Left kidney (tissue), 2 donors: ENCODE data around the gene PER2. TPM values are rescaled to one million over a fixed set of nuclear protein-coding genes. Genes with fewer than 3 reads are reported as not detected.
A peak's percentile ranks its signal among the peaks of the same experiment; 100 is the strongest.

Experiments
- DNase-seq: peaks from one replicate; pipeline ENCODE4 v3.0.0-alpha.2; 2013
- polyA plus RNA-seq: library from polyadenylated mRNA; unstranded; fragments of 120-200 nt; gene quantifications from one replicate; pipeline ENCODE4 v1.2.1, GENCODE V29; 2013; ENCODE audit not compliant: insufficient read length

PER2 gene
- polyA plus RNA-seq, 1 donor = 8.2 TPM

GRCh38 chr2:238267884-238268680 lies 20.3 kb downstream of the PER2 start:
- DNase-seq = no peak

GRCh38 chr2:238267341-238267710 lies 21.1 kb downstream of the PER2 start:
- no peak for DNase-seq

GRCh38 chr2:238265605-238266004 lies 22.8 kb downstream of the PER2 start:
- no peak for DNase-seq

- DNase-seq = no peak
Measured at GRCh38 chr2:238264072-238264460, 24.3 kb downstream of the PER2 start.

- peak; percentile 89 for DNase-seq
Measured at GRCh38 chr2:238263204-238264071, 25.0 kb downstream of the PER2 start.

- no peak for DNase-seq
Measured at GRCh38 chr2:238262496-238263122, 25.8 kb downstream of the PER2 start.

GRCh38 chr2:238261718-238262375 lies 26.6 kb downstream of the PER2 start:
- DNase-seq = no peak

GRCh38 chr2:238260883-238261282 lies 27.5 kb downstream of the PER2 start:
- DNase-seq = no peak

- DNase-seq = no peak
Measured at GRCh38 chr2:238259061-238260020, 29.1 kb downstream of the PER2 start.

GRCh38 chr2:238257786-238258700 lies 30.4 kb downstream of the PER2 start:
- no peak for DNase-seq

GRCh38 chr2:238256594-238257104 lies 31.8 kb downstream of the PER2 start:
- DNase-seq = peak; percentile 83

GRCh38 chr2:238256111-238256510 lies 32.3 kb downstream of the PER2 start:
- DNase-seq = no peak

GRCh38 chr2:238255636-238256035 lies 32.8 kb downstream of the PER2 start:
- DNase-seq = no peak

- no peak for DNase-seq
Measured at GRCh38 chr2:238255151-238255551, 33.3 kb downstream of the PER2 start.

GRCh38 chr2:238254095-238254723 lies 34.2 kb downstream of the PER2 start:
- no peak for DNase-seq

GRCh38 chr2:238252766-238253630 lies 35.4 kb downstream of the PER2 start:
- DNase-seq = no peak

GRCh38 chr2:238251986-238252385 lies 36.4 kb downstream of the PER2 start:
- DNase-seq = no peak

GRCh38 chr2:238251331-238251730 lies 37.1 kb downstream of the PER2 start:
- no peak for DNase-seq
